Measurements from ENCODE around the gene PIM1.

Gene PIM1

DNA sequence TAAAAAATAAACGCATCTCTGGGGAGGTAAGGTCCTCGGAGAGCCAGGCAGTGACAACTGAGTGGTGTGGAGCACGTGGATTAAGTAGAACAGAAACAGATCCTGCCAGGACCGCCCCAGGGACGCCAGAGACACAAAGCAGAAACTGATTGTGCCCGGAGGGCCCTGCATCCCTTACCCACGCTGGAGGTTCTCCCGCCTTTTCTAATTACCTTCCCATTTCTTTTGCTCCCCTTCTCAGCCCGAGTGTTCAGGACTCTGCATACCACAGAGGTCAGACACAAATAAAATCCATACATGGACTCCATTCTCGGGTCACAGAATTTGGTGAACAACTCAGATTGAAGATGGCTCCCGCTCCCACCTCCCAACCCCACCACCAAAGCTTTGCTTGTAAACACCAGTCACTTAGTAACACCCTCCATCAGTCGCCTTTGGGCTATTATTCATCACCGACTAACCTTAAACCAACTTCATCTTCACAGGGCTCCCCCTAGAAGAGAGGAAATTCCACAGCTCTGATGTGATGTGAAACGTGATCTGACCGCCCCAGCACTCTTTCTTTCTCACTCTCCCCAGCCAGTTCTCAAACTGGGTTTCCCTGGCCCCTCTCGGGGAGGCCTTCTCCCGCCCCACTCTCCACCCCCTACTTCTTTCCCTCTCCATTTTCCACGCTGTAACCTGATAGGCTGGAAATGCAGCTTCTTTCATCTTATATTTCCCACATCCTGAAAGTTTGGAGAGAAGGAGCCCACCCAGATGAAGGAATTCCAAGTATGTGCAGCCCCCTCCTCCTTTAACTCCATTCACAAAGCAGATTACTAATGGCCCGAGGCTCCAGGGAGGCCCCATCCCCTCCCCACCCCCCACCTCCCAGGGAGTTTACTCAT lies 32.5 kb upstream of the PIM1 start:
- DNase-seq (ENCODE audit: low read depth in 2 of 3, low spot score in 1 of 3), result peak; percentile 20 to 37 (median 35)

DNA sequence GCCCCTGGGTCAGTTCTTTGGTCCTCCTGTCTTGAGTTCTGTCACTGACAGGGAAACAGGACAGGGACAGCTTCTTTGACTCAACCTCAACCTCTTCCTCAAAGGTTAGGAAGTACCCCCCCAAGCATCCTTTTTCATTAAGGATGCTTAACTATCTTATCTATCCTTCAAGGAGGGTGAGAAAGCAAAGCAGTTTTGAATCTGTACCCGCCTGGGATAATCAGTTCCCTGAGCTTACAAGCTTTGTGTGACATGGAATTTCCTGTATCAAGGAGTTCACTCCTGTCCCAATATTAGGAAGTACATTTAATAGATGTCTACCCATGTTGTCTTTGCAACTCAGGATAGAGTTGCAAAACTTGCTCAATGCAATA lies 31.1 kb upstream of the PIM1 start:
- DNase-seq (ENCODE audit: low read depth in 2 of 3, low spot score in 1 of 3), result no peak

DNA sequence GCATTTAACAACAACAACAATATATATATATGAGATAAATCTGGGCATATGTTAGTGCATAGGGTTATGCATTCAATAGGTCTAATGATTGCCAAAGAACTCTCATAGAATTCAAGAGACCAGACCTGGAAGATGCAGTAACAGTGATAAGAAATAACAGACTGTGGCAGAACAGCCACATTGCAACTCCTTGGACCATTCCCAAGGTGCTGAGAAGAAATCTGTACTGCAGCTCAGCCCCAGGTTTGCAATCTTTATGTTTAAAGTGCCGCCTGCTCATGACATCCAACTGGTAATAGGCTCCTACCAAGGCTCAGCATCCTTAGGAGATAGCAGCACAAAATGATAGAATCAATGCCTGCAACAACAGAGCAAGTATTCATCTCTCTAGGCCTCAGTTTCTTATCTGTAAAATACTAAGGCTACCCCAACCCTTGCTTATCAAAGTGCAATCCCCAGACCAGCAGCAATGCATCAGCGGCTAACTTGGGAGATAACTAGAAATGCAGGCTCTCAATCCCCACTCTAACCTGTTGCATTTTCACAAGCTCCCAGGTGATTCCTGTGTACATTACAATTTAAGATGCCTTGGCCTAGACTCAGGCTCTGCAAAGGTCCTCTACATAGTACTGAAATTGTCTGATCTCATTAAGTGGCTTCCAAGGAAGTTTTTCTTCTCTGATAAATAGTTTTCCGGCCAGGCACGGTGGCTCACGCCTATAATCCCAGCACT lies 30.6 kb upstream of the PIM1 start:
- DNase-seq (ENCODE audit: low read depth in 2 of 3, low spot score in 1 of 3), result no peak

DNA sequence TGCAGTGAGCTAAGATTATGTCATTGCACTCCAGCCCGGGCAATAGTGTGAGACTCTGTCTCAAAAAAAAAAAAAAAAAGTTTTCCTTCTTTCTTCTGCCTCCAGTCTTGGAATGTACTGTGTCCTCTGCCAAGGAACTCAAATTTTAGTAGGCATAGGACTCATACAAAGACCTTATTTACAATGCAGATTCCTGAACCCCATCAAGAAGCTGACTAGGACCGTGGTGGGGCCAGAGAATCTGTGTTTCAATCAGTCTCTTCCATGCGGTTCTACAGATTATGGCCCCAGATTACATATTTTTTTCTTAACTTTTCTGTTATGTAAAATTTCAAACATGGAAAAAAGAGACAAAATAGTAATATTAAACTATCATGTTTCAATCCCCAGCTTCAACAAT lies 29.8 kb upstream of the PIM1 start:
- DNase-seq (ENCODE audit: low read depth in 2 of 3, low spot score in 1 of 3), result no peak

DNA sequence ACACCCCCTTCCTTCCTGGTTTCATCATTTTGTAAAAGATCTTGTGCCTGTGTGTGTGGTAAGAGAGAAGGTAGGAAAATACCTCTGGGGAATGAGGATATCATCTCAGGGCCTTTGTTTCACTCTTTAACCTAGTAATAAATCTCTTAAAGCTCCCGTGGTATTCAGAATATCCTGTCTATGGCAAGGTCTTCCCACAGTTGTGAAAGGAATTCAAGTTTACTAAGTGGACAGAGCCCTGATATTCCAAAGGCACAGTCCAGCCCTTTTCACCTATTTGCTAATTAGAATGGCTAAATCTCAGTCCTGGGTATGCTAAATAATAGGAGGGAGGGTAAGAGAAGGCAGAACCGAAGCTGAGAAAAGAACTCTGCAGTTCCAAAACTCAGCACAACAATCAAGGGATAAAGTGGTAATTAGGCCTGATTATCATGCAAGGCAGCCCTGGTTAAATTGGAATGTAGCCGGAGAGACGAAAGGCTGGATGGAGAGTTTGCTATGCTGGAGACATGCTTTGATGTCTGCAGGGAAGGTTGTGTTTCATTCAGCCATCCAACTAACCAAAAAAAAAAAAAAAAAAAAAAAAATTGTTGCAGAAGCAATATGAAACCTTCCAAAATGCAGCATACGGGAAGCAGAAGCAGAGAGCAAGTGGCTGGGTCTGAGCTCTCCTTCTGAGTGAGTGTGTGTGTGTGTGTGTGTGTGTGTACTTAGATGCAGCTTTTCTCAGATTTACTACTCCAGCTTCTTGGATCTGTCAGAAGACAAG lies 28.5 kb upstream of the PIM1 start:
- no peak for DNase-seq (ENCODE audit: low read depth in 2 of 3, low spot score in 1 of 3)

DNA sequence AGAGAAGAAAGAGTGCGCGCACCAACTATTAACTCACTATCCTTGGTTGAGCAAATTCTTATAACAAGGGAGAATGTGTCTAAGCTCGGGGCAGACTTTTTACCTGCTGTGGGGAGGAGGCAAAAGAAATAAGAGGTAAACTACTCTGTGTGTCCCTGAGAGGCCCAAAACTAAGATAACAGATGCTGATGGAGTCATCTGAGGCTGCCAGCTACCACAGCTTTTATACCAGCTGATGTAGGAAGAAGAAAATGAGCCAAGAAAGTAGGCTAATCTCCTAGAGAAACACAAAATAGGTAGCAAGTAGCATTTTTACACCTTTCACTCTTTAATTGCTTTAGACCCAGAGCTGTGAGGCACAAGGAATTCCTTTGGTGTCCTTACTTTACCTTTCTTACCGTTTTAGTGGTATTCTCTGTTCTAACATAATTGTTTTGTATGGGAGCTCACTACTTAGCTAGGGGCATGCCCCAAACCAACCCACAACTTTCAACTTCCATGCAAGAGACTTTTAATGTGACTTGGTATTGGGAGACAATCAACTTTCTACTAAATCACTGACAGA lies 27.8 kb upstream of the PIM1 start:
- DNase-seq (ENCODE audit: low read depth in 2 of 3, low spot score in 1 of 3), result no peak

DNA sequence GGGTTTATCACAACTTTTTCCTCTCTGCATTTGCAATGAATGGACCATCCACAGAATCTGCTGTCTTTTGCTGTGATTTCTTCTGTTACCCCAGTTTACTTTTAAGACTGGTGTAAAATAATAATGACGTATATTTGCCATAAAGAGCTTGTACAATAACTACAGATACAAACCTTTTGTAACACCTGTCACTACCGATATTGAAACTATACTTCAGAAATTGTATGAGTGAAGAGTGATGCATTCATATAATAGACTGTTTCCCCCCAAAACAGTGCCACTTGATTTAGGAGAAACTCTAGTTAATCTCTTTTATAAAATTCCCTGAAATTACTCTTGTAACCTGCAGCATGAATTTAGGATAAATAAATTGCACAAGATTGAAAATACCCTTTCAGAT lies 26.4 kb upstream of the PIM1 start:
- no peak for DNase-seq (ENCODE audit: low read depth in 2 of 3, low spot score in 1 of 3)

DNA sequence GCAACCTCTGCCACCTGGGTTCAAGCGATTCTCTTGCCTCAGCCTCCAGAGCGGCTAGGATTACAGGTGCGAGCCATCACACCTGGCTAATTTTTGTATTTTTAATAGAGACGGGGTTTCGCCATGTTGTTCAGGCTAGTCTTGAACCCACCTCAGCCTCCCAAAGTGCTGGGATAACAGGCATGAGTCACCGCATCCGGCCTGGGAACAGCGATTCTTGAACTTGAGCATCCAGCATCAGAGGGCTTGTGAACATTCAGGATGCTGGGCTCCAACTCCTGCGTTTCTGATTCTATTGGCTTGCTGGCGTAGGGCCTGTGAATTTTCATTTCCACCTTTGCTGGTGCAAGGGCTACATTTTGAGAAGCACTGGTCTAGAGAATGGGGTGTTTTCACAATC lies 24.5 kb upstream of the PIM1 start:
- DNase-seq (ENCODE audit: low read depth in 2 of 3, low spot score in 1 of 3), result no peak

DNA sequence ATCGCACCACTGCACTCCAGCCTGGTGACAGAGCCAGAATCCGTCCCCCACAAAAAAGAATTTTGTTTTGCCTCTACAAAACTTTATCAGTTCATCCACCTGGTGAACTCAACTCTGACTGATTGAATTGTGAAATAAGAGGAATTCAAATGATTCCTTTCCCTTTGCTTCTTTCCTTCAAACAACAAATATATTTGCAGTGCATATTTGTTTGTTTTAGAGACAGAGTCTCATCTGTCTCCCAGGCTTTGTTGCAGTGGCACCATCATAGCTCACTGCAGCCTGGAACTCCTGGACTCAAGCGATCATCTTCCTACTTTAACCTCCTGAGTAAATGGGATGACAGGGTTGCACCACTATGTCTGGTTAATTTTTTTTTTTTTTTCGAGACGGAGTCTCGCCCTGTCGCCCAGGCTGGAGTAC lies 23.2 kb upstream of the PIM1 start:
- no peak for DNase-seq (ENCODE audit: low read depth in 2 of 3, low spot score in 1 of 3)

DNA sequence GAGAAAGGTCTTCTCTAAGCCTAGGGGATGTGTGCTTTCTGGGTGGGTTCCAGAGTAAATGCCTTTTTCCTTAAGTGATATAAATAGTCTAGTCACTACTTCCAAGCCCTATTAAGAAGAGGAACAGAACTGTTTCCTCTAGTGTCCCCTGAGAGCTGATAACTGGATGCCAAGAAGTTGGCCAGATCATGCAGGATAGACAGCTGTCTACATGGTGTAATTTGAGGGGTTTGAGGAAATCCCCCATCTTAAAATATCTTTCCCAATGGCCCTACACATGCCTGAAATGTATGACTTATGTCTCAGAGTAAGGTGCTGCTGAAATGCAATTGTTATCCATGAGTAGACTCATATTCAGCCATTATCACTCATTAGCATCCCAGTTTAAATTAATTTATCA lies 20.2 kb upstream of the PIM1 start:
- DNase-seq (ENCODE audit: low read depth in 2 of 3, low spot score in 1 of 3), result no peak

DNA sequence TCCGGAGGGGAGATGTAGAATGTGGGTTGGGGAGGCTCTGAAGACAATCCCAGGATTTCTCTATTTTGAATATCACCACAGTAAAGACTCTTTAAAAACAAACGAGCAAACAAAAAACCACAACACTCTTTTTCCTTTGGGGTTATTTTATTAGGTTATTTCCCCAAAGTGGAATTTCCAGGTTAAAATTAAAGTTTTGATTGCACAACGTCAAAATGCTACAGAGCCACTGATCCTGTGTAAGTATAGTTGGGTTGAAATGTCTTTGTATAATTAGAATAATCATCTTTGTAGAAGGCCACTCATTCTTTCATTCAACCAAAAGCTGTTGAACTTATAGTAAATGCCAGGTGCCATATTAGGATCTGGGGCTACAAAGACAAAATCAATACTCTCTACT lies 19.6 kb upstream of the PIM1 start:
- no peak for DNase-seq (ENCODE audit: low read depth in 2 of 3, low spot score in 1 of 3)

DNA sequence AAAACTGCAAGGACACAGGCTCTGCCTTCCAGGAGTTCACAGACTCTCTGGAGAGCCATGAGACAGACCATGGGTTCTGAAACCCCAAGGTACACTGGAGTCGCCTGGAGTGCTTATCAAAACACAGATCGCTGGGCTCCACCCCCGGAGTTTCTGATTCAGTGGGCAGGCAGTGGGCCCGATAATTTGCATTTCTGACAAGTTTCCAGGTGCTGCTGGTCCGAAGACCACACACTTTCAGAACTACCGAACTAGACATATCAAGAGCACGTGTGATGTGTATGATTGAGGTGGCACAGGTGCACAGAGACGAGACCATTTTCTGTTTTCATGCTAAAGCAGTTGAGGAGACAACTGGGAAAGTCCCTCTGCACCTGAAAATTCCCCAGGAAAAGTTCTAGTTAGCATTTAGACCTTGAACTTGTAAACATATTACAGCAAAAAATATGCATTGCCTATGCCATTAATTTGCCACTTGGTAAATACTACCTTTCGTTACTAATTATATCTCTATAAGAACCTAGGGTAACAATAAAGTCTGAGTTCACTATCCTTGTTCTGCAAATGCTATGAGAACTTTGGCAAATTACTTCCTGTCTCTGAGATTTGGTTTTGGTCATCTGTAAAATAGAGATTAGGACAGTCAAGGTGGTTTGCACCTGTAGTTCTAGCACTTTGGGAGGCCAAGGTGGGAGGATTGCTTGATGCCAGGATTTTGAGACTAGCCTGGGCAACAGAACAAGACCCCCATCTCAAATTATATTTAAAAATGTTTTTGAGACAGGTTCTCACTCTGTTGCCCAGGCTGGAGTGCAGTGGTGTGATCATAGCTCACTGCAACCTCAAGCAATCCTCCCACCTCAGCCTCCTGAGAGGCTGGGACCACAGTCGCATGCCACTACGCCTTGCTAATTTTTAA lies 14.3 kb upstream of the PIM1 start:
- peak; percentile 53 to 65 (median 62) for DNase-seq (ENCODE audit: low read depth in 2 of 3, low spot score in 1 of 3)

DNA sequence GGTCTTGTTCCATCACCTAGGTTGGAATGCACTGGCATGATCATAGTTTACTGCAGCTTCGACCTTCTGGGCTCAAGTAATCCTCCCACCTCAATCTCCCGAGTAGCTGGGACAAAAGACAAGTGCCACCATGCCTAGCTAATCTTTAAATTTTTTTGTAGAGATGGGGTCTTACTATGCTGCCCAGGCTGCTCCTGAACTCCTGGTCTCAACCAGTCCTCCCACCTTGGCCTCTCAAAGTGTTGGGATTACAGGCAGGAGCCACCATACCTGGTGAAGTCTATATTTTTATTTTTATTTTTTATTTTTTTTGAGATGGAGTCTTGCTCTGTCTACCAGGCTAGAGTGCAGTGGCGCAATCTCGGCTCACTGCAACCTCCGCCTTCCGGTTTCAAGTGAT lies 11.4 kb upstream of the PIM1 start:
- no peak for DNase-seq (ENCODE audit: low read depth in 2 of 3, low spot score in 1 of 3)

DNA sequence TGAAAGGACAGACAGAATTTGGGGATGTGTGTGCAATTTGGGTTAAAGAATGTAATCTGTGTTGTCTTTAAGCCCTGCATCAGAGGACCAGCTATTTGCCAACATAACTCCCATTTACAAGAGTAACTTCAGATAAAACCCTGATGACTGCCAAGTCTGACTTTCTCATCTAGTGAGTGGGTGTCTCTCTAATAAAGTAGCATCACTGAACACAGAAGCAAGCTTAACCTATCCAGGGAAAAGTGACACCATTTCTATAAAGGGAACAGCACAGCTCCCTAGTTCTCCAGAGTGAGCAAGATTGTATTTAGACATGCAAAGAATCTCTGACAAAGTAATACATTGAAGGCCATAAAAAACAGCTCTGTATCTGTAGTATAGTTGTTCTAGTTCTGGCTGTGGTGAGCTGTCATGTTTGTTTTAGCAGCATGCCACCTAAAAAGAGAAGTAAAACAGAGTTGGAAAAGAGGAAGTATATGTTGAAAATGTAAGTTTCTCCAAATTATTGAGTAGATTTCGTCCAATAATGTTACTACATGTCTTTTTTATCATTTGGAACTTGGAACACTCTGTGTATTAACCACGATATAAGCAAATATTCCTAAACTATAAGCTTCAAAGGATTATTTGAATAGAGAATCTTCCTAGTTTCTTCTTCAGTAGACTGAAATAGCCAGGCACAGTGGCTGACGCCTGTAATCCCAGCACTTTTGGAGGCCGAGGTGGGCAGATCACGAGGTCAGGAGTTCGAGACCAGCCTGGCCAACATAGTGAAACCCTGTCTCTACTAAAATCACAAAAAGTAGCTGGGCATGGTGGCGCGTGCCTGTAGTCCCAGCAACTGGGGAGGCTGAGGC lies 8.8 kb upstream of the PIM1 start:
- no peak for DNase-seq (ENCODE audit: low read depth in 2 of 3, low spot score in 1 of 3)

DNA sequence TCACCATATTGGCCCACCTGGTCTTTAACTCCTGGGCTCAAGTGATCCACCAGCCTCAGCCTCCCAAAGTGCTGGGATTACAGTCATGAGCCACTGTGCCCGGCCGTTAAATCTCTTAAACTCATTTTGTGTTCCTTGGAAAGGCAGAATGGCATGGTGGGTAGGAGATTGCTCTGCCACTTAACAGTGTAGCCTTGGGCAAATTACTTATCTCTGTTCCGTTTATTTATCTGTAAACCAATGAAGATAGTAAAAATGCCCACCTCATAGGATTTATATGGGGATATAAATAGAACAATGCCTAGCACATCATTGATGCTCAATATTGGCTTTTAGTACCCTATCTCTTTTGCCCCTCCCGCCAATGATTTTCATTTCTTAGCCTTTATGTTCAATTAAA lies 7.2 kb upstream of the PIM1 start:
- DNase-seq (ENCODE audit: low read depth in 2 of 3, low spot score in 1 of 3), result no peak

DNA sequence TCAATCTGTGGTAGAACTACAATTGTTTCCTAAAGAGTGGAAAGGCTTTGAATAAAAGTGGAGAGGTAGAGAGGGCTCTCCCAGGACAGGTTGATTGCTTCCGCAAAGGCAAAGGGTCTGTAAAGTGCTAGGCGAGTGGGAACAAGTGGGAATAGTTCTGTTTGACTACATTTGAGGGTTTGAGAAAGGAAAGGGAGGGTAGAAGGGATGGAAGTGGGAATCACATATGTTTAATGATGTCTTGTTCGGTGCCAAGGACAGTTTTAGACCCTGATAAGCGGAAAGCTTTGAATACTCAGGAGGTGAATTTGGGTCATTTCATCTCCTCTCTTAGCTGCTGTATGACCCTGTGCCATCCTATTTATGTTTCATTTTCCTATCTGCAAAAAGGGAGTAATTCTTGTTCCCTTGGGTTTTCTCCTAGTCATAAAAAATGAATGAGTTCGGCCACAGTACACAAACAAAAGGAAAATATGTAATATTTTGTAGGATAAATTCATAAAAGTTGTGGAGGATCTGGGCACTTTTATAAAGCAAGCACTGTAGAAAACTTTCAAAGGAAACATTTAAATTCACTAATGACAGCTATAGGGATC lies 1.7 kb upstream of the PIM1 start:
- no peak for DNase-seq (ENCODE audit: low read depth in 2 of 3, low spot score in 1 of 3)

DNA sequence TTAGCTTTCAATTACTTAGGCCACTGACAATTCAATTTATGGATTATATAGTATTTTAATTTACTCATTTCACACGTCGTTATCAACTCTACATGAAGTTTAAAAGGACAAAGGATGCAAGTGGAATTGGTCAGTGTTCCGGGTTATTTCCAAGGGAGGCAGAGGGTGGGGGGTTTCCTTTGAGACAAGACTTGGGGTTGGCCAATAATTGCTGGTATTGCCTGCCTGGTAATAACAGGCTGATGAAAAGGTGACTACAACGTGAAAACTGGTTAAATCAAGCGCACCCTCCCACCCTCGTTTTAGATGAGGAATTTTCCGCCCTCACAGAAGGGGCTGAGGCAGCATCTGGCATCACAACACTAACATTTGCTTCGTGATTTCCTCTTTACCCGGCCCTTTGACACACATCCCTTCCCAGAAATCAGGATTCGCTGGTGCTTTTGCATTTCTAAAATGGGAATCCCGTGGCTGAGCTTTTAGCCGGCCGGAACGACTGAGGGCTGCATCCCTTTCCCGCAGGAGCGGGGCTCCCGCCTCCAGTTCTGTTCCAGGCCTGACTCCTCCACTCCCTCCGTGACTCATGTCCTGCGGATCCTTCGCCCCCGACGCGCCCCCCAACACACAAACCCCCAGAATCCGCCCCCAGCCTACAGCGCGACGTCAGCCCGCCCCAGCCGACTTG lies 999 bp upstream of the PIM1 start:
- DNase-seq (ENCODE audit: low read depth in 2 of 3, low spot score in 1 of 3), result peak in 1 of 3 donors; percentile 24
